ENCODE measurements around the gene ROBO1.

The ROBO1 gene

DNA sequence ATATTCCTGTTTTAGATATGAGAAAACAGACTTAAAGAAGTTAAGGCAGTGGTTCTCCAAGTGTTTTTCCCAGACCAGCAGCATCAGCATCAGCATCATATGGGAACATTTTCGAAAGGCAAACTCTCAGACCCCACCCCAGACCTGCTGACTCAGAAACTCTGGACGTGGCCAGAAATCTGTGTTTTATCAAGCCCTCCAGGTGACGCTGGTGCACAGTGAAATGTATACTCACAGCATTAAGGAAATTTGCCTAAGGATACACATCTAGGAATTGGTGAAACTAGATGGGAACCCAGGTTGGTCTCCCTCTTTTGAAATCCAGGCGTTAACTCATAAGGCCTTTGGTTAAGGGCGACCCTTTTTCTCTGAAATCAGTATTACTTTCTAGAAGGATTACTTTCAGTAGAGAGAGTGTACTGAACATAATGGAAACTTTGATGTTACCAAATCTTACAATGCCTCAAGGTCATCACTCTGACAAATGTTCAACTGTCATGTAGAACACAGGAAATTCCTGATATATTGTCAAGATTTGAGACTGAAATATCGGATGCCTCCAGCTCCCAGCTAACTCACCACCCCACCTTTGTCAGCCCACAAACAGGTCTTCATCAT, 910.2 kb downstream of the ROBO1 start:
- no peak for DNase-seq (ENCODE audit: low spot score)
- no peak for FAIRE-seq

DNA sequence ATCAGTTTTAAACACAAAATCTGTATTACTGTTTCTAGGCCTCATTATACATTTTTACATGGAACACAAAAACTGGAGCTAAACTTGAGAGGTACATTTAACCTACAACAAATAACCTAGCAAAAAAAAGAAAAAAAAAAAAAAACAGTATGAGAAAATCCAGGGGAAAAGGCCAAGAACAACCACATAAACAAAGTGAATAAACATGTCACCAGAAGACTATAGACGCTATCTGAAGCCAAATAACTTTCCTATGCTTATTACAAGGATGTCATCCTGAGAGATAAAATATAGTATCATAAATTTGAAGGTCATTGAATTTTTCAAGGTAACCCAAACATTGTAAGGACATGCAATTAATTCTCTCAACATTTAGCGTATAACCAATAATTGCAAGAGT, 911.6 kb downstream of the ROBO1 start:
- FAIRE-seq: no peak
- DNase-seq (ENCODE audit: low spot score): no peak

DNA sequence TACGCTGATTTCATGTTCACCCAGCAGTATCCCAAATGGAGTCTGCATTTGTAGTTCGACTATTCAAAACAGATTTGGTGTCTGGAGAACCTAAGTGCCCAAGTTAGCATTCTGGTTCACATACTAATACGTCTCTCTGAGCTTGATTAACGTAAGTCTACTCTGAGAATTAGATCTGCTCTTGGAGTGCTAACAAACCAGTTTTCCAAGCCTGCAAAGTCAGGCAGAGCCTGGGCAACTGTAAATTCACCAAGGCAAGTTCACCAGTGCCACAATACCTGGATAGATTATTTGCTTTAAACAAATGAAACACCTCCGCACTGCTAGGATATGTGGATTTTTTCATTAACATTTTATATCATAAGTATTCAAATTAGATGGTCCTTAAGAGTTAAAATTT, 912.6 kb downstream of the ROBO1 start:
- FAIRE-seq: no peak

DNA sequence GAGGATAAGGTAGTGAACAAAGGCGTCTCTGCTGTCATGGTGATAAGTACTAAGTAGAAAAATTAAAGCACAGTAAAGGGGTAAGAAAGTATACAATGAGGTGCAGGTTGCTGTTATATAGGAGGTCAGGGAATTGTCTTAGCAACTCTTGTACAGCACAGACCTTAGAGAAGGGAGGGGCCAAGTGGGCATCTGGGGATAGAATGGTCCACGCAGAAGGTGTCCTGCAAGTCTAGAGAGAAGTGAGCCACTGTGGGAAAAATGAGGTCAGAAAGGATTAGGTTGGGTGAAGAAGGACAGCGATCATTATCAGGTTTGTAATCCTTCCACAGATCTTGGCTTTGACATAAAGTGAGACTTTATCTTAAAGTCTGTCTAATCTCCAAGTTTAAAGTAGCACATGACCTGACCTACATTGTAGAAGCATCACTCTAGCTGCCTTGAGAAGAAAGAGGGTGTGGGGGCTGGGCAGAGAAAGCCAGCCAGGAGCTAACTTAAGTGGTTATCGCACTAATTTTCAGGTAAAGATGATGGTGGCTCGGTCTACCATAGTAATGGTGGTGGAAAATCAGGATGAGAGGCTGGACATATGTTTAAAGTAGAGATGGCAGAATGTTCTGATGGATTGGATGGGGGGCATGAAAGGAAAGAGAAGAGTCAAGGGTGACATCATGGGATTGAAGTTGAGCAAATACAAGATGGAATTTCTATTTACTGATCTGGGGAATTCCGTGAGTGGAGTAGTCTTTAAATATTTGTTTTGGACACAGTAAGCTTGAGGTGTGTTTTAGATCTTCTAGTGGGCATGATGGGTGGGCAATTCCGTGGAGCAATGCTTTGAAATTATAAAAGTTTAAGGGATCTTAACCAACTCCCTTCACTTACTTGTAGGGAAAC, 919.2 kb downstream of the ROBO1 start:
- no peak for DNase-seq (ENCODE audit: low spot score)
- no peak for FAIRE-seq

More for the DNA sequence above, 912.6 kb downstream of the ROBO1 start:
- DNase-seq (ENCODE audit: low spot score): no peak

DNA sequence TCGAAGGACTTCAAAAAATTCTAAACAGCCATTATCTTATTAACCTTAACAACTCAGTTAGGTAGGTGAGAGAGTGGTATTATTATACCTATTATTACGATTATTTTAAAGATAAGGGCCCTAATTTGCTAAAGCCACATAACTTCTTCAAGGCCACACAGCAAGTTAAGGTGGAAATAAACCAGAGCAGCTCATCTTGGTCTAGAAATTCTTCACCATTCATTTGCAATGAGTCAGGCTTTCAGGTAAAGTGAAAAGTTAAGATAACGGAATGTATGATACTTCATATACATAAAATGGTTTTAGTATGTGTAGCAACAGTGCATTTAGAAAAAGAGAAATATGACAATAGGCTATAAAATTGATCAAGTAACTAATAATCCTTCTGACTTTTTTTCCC, 920.2 kb downstream of the ROBO1 start:
- no peak for DNase-seq (ENCODE audit: low spot score)
- FAIRE-seq: no peak

DNA sequence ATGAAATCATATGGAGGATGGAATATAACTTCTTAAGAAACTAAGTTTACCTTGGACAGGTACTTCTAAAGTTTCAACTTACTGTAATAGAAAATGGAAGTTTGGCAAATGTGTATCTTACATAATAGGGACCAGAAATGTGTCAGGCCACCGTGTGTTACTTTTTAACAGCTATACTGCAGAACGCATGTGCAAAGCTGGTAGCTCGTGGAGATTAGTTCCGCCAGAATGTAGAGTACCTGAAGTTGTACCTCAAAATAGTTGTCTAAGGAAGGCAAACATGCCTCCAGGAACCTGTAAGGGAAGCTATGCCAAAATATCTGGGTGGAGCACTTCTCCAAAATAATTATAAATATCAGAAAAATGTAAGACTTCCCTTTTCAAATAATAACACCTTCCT, 920.6 kb downstream of the ROBO1 start:
- no peak for DNase-seq (ENCODE audit: low spot score)

DNA sequence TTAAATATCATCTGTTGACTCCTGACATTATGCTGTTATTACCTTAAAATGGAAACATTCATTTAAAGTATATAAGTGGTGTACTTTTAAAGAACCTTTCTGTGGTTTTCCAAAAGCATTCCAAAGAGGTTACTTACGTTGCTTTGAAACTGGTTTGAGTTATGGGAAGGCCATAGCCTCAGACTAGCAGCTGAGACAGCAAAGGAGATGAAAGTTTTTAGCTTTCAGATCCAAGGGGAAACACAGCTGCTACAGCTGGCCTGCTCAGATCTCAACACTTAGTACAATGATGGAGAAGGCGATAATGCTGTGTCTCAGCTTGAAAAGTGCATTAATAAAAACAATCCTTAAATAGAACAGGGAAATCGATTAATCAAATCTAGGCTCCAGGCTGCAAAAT, 921.1 kb downstream of the ROBO1 start:
- FAIRE-seq: no peak
- DNase-seq (ENCODE audit: low spot score): peak; percentile 4

More for the DNA sequence above, 920.6 kb downstream of the ROBO1 start:
- no peak for FAIRE-seq

DNA sequence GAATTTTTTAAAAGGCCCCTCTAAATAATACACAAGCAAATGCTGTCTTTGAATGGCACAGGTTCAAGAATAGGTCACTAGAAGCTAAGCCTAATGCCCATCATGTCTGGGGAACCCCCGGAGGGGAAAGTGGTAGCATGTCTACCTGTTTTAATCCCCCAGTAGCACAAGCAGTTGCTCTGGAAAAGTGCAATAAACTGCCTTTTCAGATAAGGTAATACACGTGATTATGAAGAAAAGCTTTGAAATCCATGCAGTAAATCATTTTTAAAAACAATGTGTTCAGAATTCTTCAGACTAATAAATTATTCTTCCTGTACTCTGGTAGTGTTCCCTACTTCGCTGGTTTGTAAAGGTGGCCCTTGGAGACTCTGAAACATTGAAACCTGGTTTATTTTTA, 922.2 kb downstream of the ROBO1 start:
- FAIRE-seq (no peak), DNase-seq (ENCODE audit: low spot score) (no peak)

DNA sequence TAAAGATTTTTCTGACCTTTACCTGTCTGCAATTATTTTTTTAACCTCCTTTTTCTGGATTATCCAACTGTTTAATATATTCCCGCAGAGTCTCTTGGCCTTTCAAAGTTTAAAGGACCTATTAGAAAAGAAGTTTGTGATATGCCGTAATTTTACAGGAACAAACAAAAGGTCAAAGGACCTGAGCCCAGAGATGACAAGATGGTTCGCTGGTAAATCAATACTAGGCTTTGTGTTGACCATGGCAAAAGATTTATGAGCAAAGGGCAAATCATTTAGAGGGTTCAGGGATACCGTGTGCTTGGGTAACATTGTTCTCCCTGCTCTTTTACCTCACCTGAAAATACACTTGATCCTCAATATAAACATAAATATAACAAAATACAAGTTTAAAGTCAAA, 923.5 kb downstream of the ROBO1 start:
- FAIRE-seq: no peak
- DNase-seq (ENCODE audit: low spot score): no peak

DNA sequence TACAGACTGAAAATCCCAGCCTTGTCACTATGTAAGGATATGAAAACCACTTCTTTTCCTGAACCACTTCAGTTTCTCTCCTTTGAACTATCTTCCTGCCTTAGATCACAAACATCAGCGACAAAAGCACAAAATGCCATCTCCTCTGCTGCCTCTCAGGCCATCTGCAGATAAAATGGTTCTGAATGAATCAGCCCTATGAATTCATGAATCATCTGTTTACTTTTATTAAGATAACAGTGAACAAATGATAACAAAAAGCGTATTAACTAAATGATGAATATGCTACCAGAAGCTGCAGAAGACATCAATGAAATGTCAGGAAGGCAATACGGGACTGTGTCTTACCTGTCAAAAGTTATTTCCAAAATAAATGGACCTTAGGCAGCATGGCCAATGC, 928.1 kb downstream of the ROBO1 start:
- FAIRE-seq: no peak

DNA sequence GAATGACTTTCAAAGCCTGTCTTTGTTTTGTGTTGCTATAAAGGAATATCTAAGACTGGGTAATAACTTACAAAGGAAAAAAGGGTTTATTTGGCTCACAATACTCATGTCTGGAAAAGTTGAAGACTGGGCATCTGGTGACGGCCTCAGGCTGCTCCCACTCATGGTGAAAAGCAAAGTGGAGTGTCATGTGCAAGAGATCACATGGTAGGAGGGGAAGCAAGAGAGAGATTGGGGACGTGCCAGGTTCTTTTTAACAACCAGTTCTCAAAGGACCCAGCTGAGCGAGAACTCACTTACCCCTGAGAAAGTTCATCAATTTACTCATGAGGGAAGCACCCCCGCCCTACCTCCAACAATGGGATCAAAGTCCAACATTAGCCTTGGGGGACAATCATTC, 929.4 kb downstream of the ROBO1 start:
- FAIRE-seq (no peak), DNase-seq (ENCODE audit: low spot score) (no peak)

More for the DNA sequence above, 928.1 kb downstream of the ROBO1 start:
- no peak for DNase-seq (ENCODE audit: low spot score)

DNA sequence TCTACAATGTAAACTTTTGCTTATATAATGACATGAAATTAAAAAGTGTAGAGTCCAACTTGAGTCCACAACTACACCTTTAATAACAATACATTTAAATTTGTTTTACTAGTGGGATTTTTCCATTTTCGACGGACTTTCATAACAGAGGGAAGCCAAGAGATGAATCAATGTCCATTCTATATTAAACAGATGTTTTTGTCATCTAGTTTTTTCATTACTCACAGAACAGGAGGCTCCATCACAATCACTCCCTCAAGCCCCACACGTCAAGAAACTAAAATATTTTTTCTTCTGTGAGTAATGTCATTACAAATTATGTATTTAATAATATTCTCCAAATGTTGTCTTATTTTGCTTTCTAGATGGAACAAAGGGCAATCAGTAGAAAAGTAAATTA, 932.9 kb downstream of the ROBO1 start:
- FAIRE-seq: no peak
- no peak for DNase-seq (ENCODE audit: low spot score)

DNA sequence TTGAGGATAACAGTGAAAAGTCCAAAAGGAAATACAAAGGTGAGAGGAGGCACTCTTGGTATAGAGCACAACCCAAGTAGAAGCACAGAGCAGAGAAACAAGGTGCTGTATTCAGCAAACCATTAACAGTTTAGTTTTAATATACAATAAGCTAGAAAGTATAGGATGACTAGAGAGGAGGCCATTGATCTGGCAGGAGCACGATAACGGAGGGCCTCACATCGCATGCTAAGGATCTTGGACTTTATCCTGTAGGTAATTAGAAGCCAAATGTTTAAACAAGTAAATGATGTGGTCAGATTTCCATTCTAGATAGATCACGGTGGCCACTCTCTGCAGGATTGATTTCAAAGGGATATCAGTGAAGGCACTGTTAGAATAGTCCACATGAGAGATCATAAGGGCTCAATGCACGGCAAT, 935.0 kb downstream of the ROBO1 start:
- DNase-seq (ENCODE audit: low spot score) (no peak), FAIRE-seq (no peak)

DNA sequence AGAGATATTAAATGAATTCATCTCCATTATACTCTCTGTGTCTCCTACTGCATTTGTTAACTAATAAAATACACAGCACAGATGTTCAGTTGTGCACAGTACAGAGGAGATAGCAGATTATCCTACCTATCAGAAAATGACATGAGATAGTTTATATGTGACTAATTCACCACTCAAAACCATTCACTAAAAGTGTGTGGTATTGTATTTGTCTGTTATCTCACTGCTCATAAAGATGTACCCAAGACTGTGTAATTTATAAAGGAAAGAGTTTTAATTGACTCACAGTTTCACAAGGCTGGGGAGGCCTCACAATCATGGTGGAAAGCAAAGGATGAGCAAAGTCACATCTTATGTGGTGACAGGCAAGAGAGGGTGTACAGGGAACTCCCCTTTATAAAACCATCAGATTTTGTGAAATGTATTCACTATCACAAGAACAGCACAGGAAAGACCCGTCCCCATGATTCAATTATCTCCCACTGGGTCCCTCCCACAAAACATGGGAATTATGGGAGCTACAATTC, 936.3 kb downstream of the ROBO1 start:
- FAIRE-seq: no peak
- no peak for DNase-seq (ENCODE audit: low spot score)

DNA sequence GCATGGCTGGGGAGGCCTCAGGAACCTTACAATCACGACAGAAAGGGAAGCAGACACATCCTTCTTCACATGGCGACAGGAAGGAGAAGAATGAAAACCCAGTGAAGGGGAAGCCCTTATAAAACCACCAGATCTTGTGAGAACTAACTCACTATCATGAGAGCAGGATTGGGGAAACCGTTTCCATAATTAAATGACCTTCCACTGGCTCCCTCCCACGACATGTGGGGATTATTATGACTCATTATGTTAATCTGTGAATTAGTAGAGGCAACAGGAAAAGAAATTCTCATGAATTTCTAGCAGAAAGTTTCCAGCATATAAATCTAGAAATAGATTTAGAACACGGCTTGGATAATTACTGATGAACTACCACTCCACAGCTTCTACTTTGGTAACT, 937.3 kb downstream of the ROBO1 start:
- FAIRE-seq (no peak), DNase-seq (ENCODE audit: low spot score) (no peak)

DNA sequence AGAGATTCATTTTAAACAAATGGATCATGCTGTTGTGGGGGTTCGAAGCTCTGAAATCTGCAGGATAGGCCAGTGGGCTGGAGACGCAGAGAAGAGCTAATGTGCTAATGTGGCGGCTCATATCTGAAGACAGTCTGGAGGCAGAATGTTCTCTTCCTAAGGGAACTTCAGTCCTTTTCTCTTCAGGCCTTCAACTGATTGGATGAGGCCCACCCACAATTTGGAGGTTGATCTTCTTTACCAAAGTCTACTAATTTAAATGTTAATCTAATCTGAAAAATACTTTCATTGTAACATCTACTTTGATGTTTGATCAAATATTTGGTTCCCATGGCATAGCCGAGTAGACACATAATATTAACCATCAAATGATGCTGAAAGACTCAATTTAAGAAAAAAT, 940.2 kb downstream of the ROBO1 start:
- FAIRE-seq: no peak
- no peak for DNase-seq (ENCODE audit: low spot score)

DNA sequence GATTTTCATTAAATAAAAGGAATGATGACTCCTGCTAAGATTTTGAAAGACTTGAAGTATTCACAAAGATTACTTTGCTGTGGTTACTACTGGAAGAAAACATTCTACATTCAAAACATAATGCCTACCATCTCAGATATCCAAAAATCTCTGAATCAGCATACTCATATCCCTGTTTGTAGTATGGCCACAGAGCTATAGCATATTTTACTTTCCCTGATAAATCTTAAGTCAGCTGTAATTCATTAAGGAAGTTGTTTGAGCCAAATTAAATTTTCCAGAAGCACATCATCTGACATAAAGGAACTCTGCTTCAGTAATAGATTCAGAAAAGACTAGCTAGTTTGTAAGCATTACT, 942.0 kb downstream of the ROBO1 start:
- DNase-seq (ENCODE audit: low spot score) (no peak), FAIRE-seq (no peak)

DNA sequence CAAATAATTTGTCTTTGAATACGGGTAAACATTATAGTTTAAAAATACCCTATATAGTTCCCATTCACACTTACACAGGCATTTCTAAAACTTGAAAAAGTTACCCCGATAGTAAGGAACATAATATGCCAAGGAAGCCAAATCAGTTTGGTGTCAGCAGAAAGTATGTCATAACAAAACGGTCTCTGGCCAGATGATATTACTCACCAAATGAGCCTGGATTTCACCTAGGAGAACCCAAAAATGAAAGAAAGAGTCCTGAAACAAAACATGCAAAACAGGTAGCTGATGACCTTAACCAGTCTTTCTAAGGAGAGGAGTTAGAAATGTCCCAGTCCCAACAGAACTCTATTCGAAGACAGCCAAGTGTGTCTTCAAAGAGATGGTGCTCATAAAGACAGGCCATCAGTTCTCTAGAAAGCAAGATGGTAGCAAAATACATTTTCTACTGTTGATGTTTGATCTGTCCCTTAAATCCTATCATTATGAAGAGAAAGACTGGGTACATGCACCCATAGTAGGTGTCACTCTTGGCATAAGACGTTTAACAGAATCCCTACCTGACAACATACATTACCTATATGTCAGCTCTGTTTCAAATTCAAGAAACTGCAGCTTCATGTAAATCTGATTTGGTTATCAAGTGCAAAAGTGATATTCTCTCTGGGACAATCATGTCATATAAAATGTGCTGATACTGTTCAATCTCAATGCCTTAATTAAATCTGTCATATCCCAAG, 942.5 kb downstream of the ROBO1 start:
- DNase-seq (ENCODE audit: low spot score): no peak
- FAIRE-seq: no peak

DNA sequence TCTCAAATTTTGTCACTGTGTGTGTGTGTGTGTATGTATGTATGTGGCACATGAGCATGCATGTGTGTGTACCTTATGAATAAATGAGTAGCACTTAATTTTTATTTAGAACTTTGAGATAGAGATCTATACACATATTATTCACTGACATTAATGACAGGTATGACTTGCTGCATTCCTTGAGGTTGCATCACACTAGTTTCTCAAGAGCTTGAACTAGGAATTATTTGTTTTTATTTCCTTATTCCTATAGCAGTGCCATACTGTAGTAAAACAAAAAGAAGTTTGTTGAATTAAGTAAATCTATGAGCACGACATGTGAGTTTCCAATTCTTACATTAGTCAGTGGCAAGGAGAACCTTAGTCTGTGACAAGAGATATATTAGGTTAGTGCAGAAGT, 943.9 kb downstream of the ROBO1 start:
- FAIRE-seq (no peak), DNase-seq (ENCODE audit: low spot score) (no peak)

DNA sequence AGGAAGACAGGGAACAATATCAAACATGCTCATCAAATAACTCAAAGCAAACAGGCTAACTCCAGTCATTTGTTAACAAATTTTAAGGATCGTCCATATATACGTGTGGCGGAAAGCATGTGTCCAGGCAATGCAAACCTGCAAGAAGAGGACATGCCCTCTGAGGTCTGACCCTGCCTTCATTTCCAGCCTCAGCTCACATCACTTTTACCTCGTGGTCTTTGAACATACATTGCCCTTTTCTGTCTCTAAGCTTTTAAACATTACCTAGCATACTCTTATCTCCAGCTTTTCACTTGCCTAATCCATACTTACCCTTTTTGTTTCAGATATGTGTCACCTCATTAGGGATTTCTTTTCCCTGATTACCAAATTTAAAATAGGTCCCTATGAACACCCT, 944.4 kb downstream of the ROBO1 start:
- DNase-seq (ENCODE audit: low spot score) (no peak), FAIRE-seq (no peak)

DNA sequence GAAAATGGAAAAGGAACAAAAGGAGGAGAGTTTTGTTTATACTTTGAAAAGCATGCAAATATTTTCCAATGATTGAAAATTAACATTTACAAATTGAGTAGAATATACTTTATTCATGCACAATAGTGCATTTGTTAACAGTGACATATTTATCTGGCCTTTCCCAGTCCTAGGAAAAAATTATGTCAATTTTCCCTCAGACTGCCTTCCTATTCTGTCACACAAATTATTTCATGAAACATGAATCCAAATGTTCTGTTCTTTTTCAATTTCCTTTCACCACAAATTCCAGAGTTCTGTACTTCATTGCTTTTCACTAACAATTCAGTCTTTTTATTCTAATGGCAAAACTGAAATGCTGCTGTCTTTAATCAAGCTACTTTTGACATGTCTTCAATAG, 945.1 kb downstream of the ROBO1 start:
- no peak for DNase-seq (ENCODE audit: low spot score)
- no peak for FAIRE-seq

DNA sequence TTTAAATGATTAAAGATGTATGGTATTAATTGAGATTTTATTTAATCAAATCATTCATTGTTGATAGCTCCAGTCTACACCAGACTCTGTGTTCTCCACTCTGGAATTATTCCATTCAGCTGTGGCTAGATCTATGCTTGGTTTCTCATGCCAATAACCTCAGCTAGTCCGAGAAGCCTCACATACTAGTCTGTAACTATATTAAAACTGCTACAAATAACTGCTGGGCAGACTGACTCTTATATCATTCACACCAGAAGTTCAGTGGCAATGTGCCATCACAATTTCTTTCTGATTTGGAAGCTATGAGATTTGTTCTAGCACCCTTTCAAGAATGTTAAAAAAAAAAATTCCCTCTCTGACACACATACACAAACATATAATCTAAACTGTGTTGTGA, 947.3 kb downstream of the ROBO1 start:
- DNase-seq (ENCODE audit: low spot score): no peak
- FAIRE-seq: no peak
